WTC11 (cell line): ENCODE results near the gene WDR46. TPM values are rescaled to one million over a fixed set of nuclear protein-coding genes. Genes with fewer than 3 reads are reported as not detected.

Source experiments
- ATAC-seq: fragments of 200-7000 bp; cut with Tn5 transposase; 2 replicates; pipeline ENCODE4 v1.10.0; 2021; ENCODE audit warnings: mild to moderate bottlenecking, moderate library complexity
- CTCF ChIA-PET: fragments of 300-600 bp; sonication (Branson Sonifier 250); formaldehyde crosslinking; loops from one replicate; lab custom pipeline; 2021; ENCODE audit warnings: antibody characterized with exemption; lab: Charles Lee
- POLR2A ChIA-PET: fragments of 350-600 bp; sonication (Branson Sonifier 250); formaldehyde crosslinking; loops from one replicate; lab custom pipeline; 2021; ENCODE audit warnings: antibody characterized with exemption; lab: Charles Lee
- DNase-seq: peaks from one replicate; pipeline ENCODE4 v3.0.0; 2021; ENCODE audit warnings: low spot score
- H3K27ac Mint-ChIP-seq: 2 replicates; pipeline ENCODE4 v1.8.0; 2021; ENCODE audit warnings: mixed read lengths
- H3K27me3 Mint-ChIP-seq: 2 replicates; pipeline ENCODE4 v1.8.0; 2021; ENCODE audit warnings: low read depth, mild to moderate bottlenecking, moderate library complexity, mixed read lengths
- H3K36me3 Mint-ChIP-seq: 2 replicates; pipeline ENCODE4 v1.8.0; 2021; ENCODE audit warnings: mixed read lengths
- H3K4me1 Mint-ChIP-seq: 2 replicates; pipeline ENCODE4 v1.8.0; 2022; ENCODE audit warnings: mixed read lengths
- H3K4me3 Mint-ChIP-seq: 2 replicates; pipeline ENCODE4 v1.8.0; 2021; ENCODE audit warnings: mild to moderate bottlenecking, moderate library complexity, mixed read lengths
- H3K9me3 Mint-ChIP-seq: 2 replicates; pipeline ENCODE4 v1.8.0; 2021; ENCODE audit warnings: mixed read lengths
- AFF4 ChIP-seq: sonication (generic); formaldehyde crosslinking; IDR thresholded peaks from 2 replicates; pipeline ENCODE4 v1.8.1; 2023; ENCODE audit warnings: mild to moderate bottlenecking, missing genetic modification reagents, borderline replicate concordance
- AR ChIP-seq: fragments of 250-450 bp; sonication (Bioruptor Pico); IDR thresholded peaks from 2 replicates; pipeline ENCODE4 v1.9.0; 2021; ENCODE audit warnings: mild to moderate bottlenecking
- ELF4 ChIP-seq: sonication (generic); formaldehyde crosslinking; IDR thresholded peaks from 2 replicates; pipeline ENCODE4 v1.8.1; 2022; ENCODE audit warnings: low read depth, mild to moderate bottlenecking, moderate library complexity, missing genetic modification reagents
- MYBL2 ChIP-seq: sonication (generic); formaldehyde crosslinking; IDR thresholded peaks from 2 replicates; pipeline ENCODE4 v1.8.1; 2023; ENCODE audit warnings: mild to moderate bottlenecking, moderate library complexity, missing genetic modification reagents
- NFE2L1 ChIP-seq: sonication (generic); formaldehyde crosslinking; IDR thresholded peaks from 2 replicates; pipeline ENCODE4 v1.8.1; 2023; ENCODE audit warnings: missing genetic modification reagents
- PRDM15 ChIP-seq: sonication (generic); formaldehyde crosslinking; IDR thresholded peaks from 2 replicates; pipeline ENCODE4 v1.8.0; 2022; ENCODE audit warnings: missing genetic modification reagents
- TEAD1 ChIP-seq: sonication (generic); formaldehyde crosslinking; IDR thresholded peaks from 2 replicates; pipeline ENCODE4 v1.8.0; 2022; ENCODE audit warnings: mild to moderate bottlenecking, missing genetic modification reagents
- USF1 ChIP-seq: sonication (generic); formaldehyde crosslinking; IDR thresholded peaks from 2 replicates; pipeline ENCODE4 v1.8.0; 2022; ENCODE audit warnings: mild to moderate bottlenecking, missing genetic modification reagents
- ZBTB43 ChIP-seq: sonication (generic); formaldehyde crosslinking; IDR thresholded peaks from 2 replicates; pipeline ENCODE4 v1.8.1; 2023; ENCODE audit warnings: mild to moderate bottlenecking, missing genetic modification reagents
- ZMAT4 ChIP-seq: fragments of 250-450 bp; sonication (Bioruptor Pico); IDR thresholded peaks from 2 replicates; pipeline ENCODE4 v1.9.0; 2021; ENCODE audit warnings: mild to moderate bottlenecking
- ZNF425 ChIP-seq: fragments of 250-450 bp; sonication (Bioruptor Pico); conservative IDR thresholded peaks from 2 replicates; pipeline ENCODE4 v1.9.0; 2021; ENCODE audit warnings: mild to moderate bottlenecking
- ZNF671 ChIP-seq: fragments of 250-450 bp; sonication (Bioruptor Pico); IDR thresholded peaks from 2 replicates; pipeline ENCODE4 v1.8.0; 2021; ENCODE audit warnings: mild to moderate bottlenecking
- total RNA-seq: library from RNA; stranded (reverse); gene quantifications from 3 replicates; pipeline ENCODE4 v1.2.3, GENCODE V29; 2021

Gene WDR46
- total RNA-seq, 1 experiment from 2014 or later: 94.5 TPM

GRCh38 chr6:33301877-33302276, 12.8 kb upstream of the WDR46 start:
- TF ChIP-seq USF1 (CRISPR knock-in tag): no peak
- no peak for TF ChIP-seq ELF4
- TF ChIP-seq ZNF671 (CRISPR knock-in tag): no peak
- no peak for TF ChIP-seq ZNF425
- no peak for TF ChIP-seq MYBL2 (CRISPR knock-in tag)
- no peak for TF ChIP-seq ZBTB43 (CRISPR knock-in tag)
- TF ChIP-seq AFF4 (CRISPR knock-in tag): no peak
- no peak for TF ChIP-seq AR (CRISPR knock-in tag)
- no peak for TF ChIP-seq NFE2L1
- TF ChIP-seq TEAD1 (CRISPR knock-in tag): no peak
- no peak for TF ChIP-seq ZMAT4
- TF ChIP-seq PRDM15 (CRISPR knock-in tag): no peak
- Mint-ChIP-seq H3K4me3 (no peak overlapping the region), H3K36me3 (peaks cover 9% of the 10 kb centered on the region; the same call in 1 of the 2 replicates), H3K4me1 (peaks cover 14% of the 10 kb centered on the region), H3K27me3 (no peaks in the 10 kb centered on the region), H3K9me3 (no peaks in the 10 kb centered on the region), H3K27ac (no peak overlapping the region)
- ChIA-PET CTCF (interaction anchor here (0.7 to 4.0 kb wide), 2 partner anchors 22 to 24 kb away, joined by 4 to 40 read pairs; partner anchors contain the start of gene B3GALT4), POLR2A (no interaction called here)
- ATAC-seq (no peak), DNase-seq (no peak)
